ENCODE data around the gene C19orf81. TPM values are rescaled to one million over a fixed set of nuclear protein-coding genes. Genes with fewer than 3 reads are reported as not detected.

The C19orf81 gene
- total and polyA plus RNA-seq, 2 of the 8 experiments (the other 6 are each of a cell fraction or from before 2014, with no cell fraction given), result 11.7 to 13.0 TPM

- TF ChIP-seq CHD7 (IDR thresholded peaks at IDR 0.05; ENCODE audit: insufficient replicate concordance, low read length) (no peak), SP4 (IDR thresholded peaks at IDR 0.05; ENCODE audit: low read length) (no peak), KDM4A (IDR thresholded peaks at IDR 0.05; ENCODE audit: low read depth, low read length, severe bottlenecking) (peak; percentile 57), BCL11A (IDR thresholded peaks at IDR 0.05; ENCODE audit: low read depth in 2 of 2, low read length in 2 of 2) (no peak), EGR1 (IDR thresholded peaks at IDR 0.05; ENCODE audit: borderline replicate concordance, low read depth, low read length) (no peak), NRF1 (IDR thresholded peaks at IDR 0.05; ENCODE audit: low read depth, low read length) (no peak), EZH2 (IDR thresholded peaks at IDR 0.05; ENCODE audit: low read depth, low read length, severe bottlenecking) (peak; percentile 45), TBP (IDR thresholded peaks at IDR 0.05; ENCODE audit: low read depth, low read length) (no peak), CHD2 (IDR thresholded peaks at IDR 0.05; ENCODE audit: low read length) (no peak), ZNF274 (IDR thresholded peaks at IDR 0.05; ENCODE audit: borderline replicate concordance, extremely low read depth, low read length) (no peak), SIRT6 (IDR thresholded peaks at IDR 0.05; ENCODE audit: low read length) (no peak)
Measured at GRCh38 chr19:50686310-50687032, 37.2 kb downstream of the C19orf81 start (continued).
